Gastroesophageal sphincter (tissue), 4 donors: ENCODE data around the gene GPX6. TPM values are rescaled to one million over a fixed set of nuclear protein-coding genes. Genes with fewer than 3 reads are reported as not detected.
"Not testable (repeated sequence)": the region's sequence is repeated elsewhere in the genome, so short reads cannot be mapped to it uniquely, and the experiment has no call there.

Experiments
- ATAC-seq: fragments of 150-250 bp; one replicate; pipeline ENCODE4 v1.9.1; 2016; ENCODE audit warnings: mild to moderate bottlenecking, moderate library complexity
- H3K27ac ChIP-seq, 4 donors: fragments of 200-600 bp; sonication (generic) in 3 of 4; 1 replicate in 3 of 4; 2 replicates in 1 of 4; pipeline ENCODE4 v1.5.1; 2016 to 2019
- H3K27me3 ChIP-seq: fragments of 200-600 bp; sonication (generic); one replicate; pipeline ENCODE4 v1.5.1; 2019
- H3K36me3 ChIP-seq, 2 donors: fragments of 200-600 bp; sonication (generic); one replicate each; pipeline ENCODE4 v1.5.1; 2019; ENCODE audit warnings: control low read depth in 1 of 2
- H3K4me1 ChIP-seq, 3 donors: fragments of 200-600 bp; sonication (generic); 1 replicate in 2 of 3; 2 replicates in 1 of 3; pipeline ENCODE4 v1.5.1; 2016 to 2019; ENCODE audit warnings: control low read depth in 2 of 3
- H3K4me3 ChIP-seq, 2 donors: fragments of 200-600 bp; sonication (generic); one replicate each; pipeline ENCODE4 v1.5.1; 2019; ENCODE audit warnings: mild to moderate bottlenecking in 1 of 2, moderate library complexity in 1 of 2
- H3K9me3 ChIP-seq, 3 donors: fragments of 200-600 bp; sonication (generic); one replicate each; pipeline ENCODE4 v1.5.1; 2017 to 2019; ENCODE audit warnings: control low read depth in 2 of 3
- CTCF ChIP-seq, 4 experiments: fragments of 200-600 bp in 2 of 4; fragments of 450-650 bp in 2 of 4; sonication (generic) in 1 of 4; IDR thresholded peaks; one replicate each; pipeline ENCODE4 v1.5.1; 2017 to 2019; ENCODE audit warnings: antibody characterized with exemption in 4 of 4, mild to moderate bottlenecking in 2 of 4, moderate library complexity in 2 of 4
- EP300 ChIP-seq: sonication (generic); formaldehyde crosslinking; IDR thresholded peaks from one replicate; pipeline ENCODE4 v1.6.1; 2017; ENCODE audit warnings: antibody characterized with exemption, mild to moderate bottlenecking
- POLR2A ChIP-seq, 2 donors: fragments of 450-650 bp; IDR thresholded peaks; one replicate each; pipeline ENCODE4 v1.6.1; 2017; ENCODE audit warnings: antibody characterized with exemption in 2 of 2, mild to moderate bottlenecking in 2 of 2, moderate library complexity in 1 of 2
- POLR2AphosphoS5 ChIP-seq: sonication (generic); formaldehyde crosslinking; IDR thresholded peaks from one replicate; pipeline ENCODE4 v1.6.1; 2017; ENCODE audit warnings: antibody characterized with exemption
- WGBS, 2 donors: methylation state at CpG; one replicate each; pipeline ENCODE4 v1.1.5; 2018; ENCODE audit warnings: low coverage in 1 of 2; 5-methylcytosine and 5-hydroxymethylcytosine counted together
- total RNA-seq, 4 donors: library from RNA; depleted of rRNA; stranded (reverse); fragments of >200 nt; gene quantifications; one replicate each; pipeline ENCODE4 v1.1.0, GENCODE V29; 2016

The GPX6 gene
- total RNA-seq, 4 donors from 2014 or later, result not detected

GRCh38 chr6:28485482-28485881 lies 30.1 kb downstream of the GPX6 start:
- 91 to 100% methylated on average over 3 of the region's 3 CpGs for WGBS, 2 donors
- H3K4me1 ChIP-seq, result peaks cover 0 to 7% (median 0%) of the 10 kb centered on the region in 3 donors
- TF ChIP-seq POLR2A (IDR thresholded peaks at IDR 0.05), result no peak
- H3K4me3 ChIP-seq, result no peak overlapping the region
- peaks cover 72% of the 10 kb centered on the region for H3K27me3 ChIP-seq
- H3K27ac ChIP-seq, result no peak overlapping the region
- no peaks in the 10 kb centered on the region for H3K9me3 ChIP-seq
- ATAC-seq, result no peak
- H3K36me3 ChIP-seq, result no peaks in the 10 kb centered on the region

GRCh38 chr6:28480253-28480932 lies 35.2 kb downstream of the GPX6 start:
- Histone ChIP-seq H3K27ac (no peak overlapping the region), H3K4me1 (no peaks in the 10 kb centered on the region), H3K9me3 (peaks cover 0 to 4% (median 0%) of the 10 kb centered on the region in 3 donors), H3K36me3 (no peaks in the 10 kb centered on the region), H3K4me3 (no peak overlapping the region), H3K27me3 (peaks cover 74% of the 10 kb centered on the region)
- no peak for TF ChIP-seq CTCF (IDR thresholded peaks at IDR 0.05)
- no peak for TF ChIP-seq EP300
- TF ChIP-seq POLR2A (IDR thresholded peaks at IDR 0.05), result no peak
- no peak for TF ChIP-seq POLR2AphosphoS5
- ATAC-seq, result no peak
- 54 to 67% methylated on average over 8 to 9 of the region's 9 CpGs for WGBS, 2 donors

- TF ChIP-seq EP300, result no peak
- TF ChIP-seq CTCF (IDR thresholded peaks at IDR 0.05), result no peak
- no peak for TF ChIP-seq POLR2AphosphoS5
- TF ChIP-seq POLR2A (IDR thresholded peaks at IDR 0.05), result no peak
- Histone ChIP-seq H3K27ac (no peak overlapping the region), H3K9me3 (peaks cover 0 to 4% (median 0%) of the 10 kb centered on the region in 3 donors), H3K27me3 (peaks cover 83% of the 10 kb centered on the region), H3K4me1 (no peaks in the 10 kb centered on the region), H3K4me3 (no peak overlapping the region), H3K36me3 (no peaks in the 10 kb centered on the region)
- ATAC-seq, result no peak
- WGBS, 2 donors, result 42 to 51% methylated on average over 8 to 11 of the region's 12 CpGs
Observed at GRCh38 chr6:28478518-28478917, 37.1 kb downstream of the GPX6 start.

GRCh38 chr6:28474441-28475219 lies 41.0 kb downstream of the GPX6 start:
- Histone ChIP-seq H3K4me3 (no peak overlapping the region), H3K36me3 (no peaks in the 10 kb centered on the region), H3K4me1 (no peaks in the 10 kb centered on the region), H3K27me3 (peaks cover 68% of the 10 kb centered on the region), H3K27ac (no peak overlapping the region), H3K9me3 (peaks cover 0 to 4% (median 0%) of the 10 kb centered on the region in 3 donors)
- ATAC-seq, result no peak
- TF ChIP-seq EP300 (no peak), POLR2AphosphoS5 (no peak), POLR2A (IDR thresholded peaks at IDR 0.05) (no peak), CTCF (IDR thresholded peaks at IDR 0.05) (no peak)
- WGBS, 2 donors, result 1 to 5% methylated on average over 15 to 18 of the region's 18 CpGs

- H3K27ac ChIP-seq, H3K4me3 ChIP-seq, H3K4me1 ChIP-seq, H3K36me3 ChIP-seq, ATAC-seq, H3K9me3 ChIP-seq: not testable (repeated sequence)
- peaks cover 65% of the 10 kb centered on the region for H3K27me3 ChIP-seq
- no CpG with 5 or more reads among the region's 45 CpGs for WGBS, 2 donors
Observed at GRCh38 chr6:28469153-28469745, 46.3 kb downstream of the GPX6 start.
